ENCODE measurements around the gene KRTAP9-4.
"Not testable (repeated sequence)": the region's sequence is repeated elsewhere in the genome, so short reads cannot be mapped to it uniquely, and the experiment has no call there.

The KRTAP9-4 gene

GRCh38 chr17:41271858-41272257, 22.4 kb downstream of the KRTAP9-4 start:
- no peak overlapping the region for H3K4me3 ChIP-seq (ENCODE audit: low read depth, low read length)
- no peak for DNase-seq (ENCODE audit: low read depth)
- TF ChIP-seq, protein P1, sequence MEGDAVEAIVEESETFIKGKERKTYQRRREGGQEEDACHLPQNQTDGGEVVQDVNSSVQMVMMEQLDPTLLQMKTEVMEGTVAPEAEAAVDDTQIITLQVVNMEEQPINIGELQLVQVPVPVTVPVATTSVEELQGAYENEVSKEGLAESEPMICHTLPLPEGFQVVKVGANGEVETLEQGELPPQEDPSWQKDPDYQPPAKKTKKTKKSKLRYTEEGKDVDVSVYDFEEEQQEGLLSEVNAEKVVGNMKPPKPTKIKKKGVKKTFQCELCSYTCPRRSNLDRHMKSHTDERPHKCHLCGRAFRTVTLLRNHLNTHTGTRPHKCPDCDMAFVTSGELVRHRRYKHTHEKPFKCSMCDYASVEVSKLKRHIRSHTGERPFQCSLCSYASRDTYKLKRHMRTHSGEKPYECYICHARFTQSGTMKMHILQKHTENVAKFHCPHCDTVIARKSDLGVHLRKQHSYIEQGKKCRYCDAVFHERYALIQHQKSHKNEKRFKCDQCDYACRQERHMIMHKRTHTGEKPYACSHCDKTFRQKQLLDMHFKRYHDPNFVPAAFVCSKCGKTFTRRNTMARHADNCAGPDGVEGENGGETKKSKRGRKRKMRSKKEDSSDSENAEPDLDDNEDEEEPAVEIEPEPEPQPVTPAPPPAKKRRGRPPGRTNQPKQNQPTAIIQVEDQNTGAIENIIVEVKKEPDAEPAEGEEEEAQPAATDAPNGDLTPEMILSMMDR (conservative IDR thresholded peaks at IDR 0.05; ENCODE audit: low read depth, low read length) = no peak

DNA sequence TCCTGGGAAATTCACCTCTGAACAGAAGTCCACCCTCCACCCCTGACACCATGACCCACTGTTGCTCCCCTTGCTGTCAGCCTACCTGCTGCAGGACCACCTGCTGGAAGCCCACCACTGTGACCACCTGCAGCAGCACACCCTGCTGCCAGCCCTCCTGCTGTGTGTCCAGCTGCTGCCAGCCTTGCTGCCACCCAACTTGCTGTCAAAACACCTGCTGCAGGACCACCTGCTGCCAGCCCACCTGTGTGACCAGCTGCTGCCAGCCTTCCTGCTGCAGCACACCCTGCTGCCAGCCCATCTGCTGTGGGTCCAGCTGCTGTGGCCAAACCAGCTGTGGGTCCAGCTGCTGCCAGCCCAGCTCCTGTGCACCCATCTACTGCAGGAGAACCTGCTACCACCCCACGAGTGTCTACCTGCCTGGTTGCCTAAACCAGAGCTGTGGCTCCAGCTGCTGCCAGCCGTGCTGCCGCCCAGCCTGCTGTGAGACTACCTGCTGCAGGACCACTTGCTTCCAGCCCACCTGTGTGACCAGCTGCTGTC, 26.2 kb downstream of the KRTAP9-4 start, which contains the start of gene KRTAP9-7:
KRTAP9-7 (plus strand) TSS at position 51 of the 543 bp plus-strand sequence; CDS start at position 51, 0 bp downstream.
- DNase-seq (ENCODE audit: low read depth); H3K4me3 ChIP-seq (ENCODE audit: low read depth, low read length): not testable (repeated sequence)

DNA sequence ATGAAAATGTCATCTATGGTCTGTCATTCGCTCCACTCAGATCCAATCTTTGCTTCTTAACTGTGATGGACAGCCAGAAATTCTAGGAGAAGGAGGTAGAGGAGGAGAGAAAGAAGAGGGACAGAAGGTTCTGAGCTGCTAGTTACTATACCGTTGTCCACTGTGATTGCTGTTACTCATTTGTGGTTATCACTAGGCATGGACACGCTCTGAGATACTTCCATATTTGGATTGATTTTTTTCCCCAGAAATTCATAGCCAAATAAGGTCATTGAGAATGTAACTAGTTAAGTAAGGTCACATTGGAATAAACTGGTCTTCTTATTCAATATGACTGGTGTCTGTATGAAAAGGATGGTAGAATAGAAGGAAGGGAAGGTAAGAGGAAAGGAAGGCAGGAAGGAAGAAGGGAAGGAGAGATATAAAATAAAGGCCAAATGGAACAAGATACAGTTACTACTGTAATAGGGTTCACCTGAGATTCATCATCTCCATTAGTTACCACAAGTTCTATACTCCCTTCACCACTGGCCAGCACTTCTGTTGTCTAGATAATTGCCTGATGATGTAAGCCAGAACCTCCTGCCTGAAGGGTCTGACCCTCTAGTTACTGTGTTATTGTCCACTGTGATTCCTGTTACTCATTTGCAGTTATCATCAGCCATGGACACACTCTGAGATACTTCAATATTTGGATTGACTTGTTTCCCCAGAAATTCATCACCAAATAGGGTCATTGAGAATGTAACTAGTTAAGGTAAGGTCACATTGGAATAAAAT, 28.9 kb downstream of the KRTAP9-4 start:
- DNase-seq (ENCODE audit: low read depth) = no peak
- no peak overlapping the region for H3K4me3 ChIP-seq (ENCODE audit: low read depth, low read length)
- TF ChIP-seq, protein P1 (conservative IDR thresholded peaks at IDR 0.05; ENCODE audit: low read depth, low read length) = no peak

DNA sequence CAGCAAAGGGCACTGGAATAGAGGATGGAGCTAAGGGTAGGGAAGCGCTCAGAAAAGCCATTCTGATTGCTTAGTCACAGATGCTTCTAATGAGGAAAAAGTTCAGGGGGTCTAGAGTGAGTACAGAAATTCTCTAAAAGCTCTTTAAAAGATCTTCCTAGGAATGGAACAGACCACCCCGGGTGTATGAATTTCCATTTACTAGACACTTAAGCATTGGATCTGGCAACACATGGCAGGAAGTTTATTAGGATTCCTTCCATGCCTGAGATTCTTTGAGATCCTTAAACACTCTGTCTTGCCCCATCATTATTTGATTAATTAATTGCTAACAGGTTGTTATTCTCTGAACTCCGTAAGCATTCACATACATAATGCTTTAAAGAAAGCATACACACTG, 34.6 kb downstream of the KRTAP9-4 start:
- DNase-seq (ENCODE audit: low read depth) = peak; percentile 20
- no peak overlapping the region for H3K4me3 ChIP-seq (ENCODE audit: low read depth, low read length)
- TF ChIP-seq, protein P1 (conservative IDR thresholded peaks at IDR 0.05; ENCODE audit: low read depth, low read length) = no peak

DNA sequence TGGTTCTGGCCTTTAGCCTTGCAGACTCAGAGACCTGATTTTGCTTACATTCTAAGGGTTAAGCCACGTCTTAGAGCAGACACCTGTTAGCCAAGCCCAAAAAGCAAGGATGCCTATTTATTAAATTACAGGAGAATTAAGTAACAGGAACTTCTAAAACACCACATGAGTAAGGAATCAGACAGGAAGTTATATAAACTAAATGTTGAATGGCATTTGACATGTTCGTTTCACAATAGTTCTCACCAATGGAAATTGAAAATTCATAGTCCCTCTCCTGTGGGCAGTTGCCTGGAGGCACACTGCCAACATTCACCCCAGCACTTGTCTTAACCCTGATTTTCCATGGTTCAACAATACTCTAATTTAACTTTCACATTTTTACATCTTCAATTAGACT, 35.1 kb downstream of the KRTAP9-4 start:
- TF ChIP-seq, protein P1 (conservative IDR thresholded peaks at IDR 0.05; ENCODE audit: low read depth, low read length) = no peak
- no peak for DNase-seq (ENCODE audit: low read depth)
- H3K4me3 ChIP-seq (ENCODE audit: low read depth, low read length) = no peak overlapping the region

GRCh38 chr17:41287050-41287449, 37.6 kb downstream of the KRTAP9-4 start:
- no peak overlapping the region for H3K4me3 ChIP-seq (ENCODE audit: low read depth, low read length)
- DNase-seq (ENCODE audit: low read depth) = no peak
- TF ChIP-seq, protein P1 (conservative IDR thresholded peaks at IDR 0.05; ENCODE audit: low read depth, low read length) = no peak

DNA sequence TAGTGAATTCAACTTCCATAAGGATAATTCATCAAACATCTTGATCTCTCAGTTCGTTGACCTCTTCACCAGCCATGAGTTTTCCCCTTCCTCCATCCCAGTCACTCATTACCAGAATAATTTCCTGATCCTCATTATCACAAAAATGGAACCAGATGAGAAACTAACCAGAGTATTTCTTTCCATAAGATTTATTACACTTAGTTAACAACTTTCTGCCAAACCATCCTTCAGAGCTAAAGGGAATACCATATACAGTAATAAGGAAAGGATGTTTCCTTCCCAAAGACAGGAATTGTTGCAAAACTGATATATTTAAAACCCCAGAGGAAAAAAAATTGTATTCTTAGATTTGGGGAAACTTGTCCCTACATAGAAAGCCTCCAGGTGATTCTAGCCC, 44.5 kb downstream of the KRTAP9-4 start:
- no peak overlapping the region for H3K4me3 ChIP-seq (ENCODE audit: low read depth, low read length)
- no peak for DNase-seq (ENCODE audit: low read depth)
- TF ChIP-seq, protein P1 (conservative IDR thresholded peaks at IDR 0.05; ENCODE audit: low read depth, low read length) = no peak

All from choroid plexus epithelial cell (primary cell).